HG03139 (cell line): ENCODE data around the gene ARHGAP26.

Experiments
- ATAC-seq: cut with Tn5 transposase; IDR thresholded peaks from one replicate; pipeline ENCODE4 v1.9.1; 2021; ENCODE audit not compliant: unreplicated experiment

ARHGAP26 gene

GRCh38 chr5:142871363-142872193, 101.4 kb downstream of the ARHGAP26 start:
- no peak for ATAC-seq

DNA sequence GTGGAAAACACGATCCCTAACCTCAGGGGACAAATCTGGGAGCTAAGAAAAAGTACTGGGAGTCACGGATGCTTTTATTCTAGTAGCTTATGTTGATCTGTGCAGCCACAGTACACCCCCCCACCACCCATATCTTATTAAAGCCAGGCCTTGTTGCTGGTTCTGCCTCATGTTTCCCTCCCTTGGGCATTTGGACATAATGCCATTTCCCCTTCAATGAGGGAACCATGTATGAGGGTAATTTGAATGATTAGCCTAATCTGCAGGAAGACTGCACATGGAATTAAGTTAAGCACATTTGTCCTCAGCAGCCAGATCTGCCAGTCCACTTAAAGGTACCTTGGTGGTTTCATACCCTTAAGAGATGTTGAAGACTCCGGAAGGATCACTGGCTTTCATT, 102.0 kb downstream of the ARHGAP26 start:
- ATAC-seq = no peak

GRCh38 chr5:142872795-142873194, 102.6 kb downstream of the ARHGAP26 start:
- ATAC-seq = no peak

DNA sequence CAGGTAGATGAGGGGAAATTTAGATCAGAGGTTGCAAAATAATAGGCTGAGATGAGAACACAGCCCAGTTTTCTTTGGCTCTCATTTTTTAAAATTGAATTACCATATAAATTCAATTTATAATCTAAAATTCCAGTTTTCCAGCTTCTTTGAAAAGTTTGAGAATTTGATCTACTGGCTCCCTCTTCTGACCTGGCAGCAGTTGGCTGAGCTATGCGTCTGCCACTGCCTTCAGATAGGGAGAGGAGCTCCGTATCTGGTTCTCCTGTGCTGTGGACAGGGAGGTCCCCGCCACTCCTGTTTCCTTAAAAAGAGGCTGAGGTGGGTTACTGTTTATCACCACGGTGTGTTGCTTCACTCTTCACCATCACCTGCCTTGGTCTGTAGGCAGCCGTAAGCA, 103.7 kb downstream of the ARHGAP26 start:
- ATAC-seq = no peak

DNA sequence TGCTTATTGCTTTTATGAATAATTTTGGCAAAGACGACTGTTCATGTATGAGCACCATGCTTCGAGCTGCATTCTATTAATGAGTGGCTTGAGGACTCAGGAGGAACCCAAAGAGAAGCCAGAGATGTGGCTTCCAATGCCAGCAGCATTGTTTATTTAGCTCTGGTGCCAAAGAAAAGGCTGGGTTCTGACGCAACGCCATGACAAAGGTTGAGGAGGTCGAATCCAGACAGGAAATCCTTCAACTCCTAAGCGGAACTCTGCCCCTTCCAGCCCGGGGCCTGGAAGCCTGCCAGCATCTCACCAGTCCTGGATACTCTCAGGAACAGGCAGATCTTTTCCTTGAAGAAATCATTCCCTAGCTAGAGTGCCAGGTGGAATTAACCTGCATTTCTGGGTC, 104.4 kb downstream of the ARHGAP26 start:
- no peak for ATAC-seq

DNA sequence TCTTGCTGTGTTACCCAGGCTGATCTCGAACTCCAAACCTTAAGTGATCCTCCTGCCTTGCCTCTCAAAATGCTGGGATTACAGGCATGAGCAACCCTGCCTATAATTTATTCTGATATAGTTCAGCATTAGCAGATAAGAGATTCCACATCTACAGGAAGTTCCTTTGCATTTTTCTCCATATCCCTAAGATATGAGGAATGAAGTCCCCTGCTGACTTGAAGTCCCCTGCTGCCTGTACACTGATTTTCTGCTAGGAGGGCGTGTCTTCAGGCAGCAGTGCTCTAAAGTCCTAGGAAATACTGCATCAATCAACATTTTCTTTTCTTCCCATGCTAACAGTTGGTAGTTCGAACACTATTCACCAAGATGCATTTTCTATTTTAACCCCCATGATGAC, 105.8 kb downstream of the ARHGAP26 start:
- ATAC-seq = no peak

GRCh38 chr5:142876817-142877216, 106.6 kb downstream of the ARHGAP26 start:
- ATAC-seq = no peak

- ATAC-seq = no peak
Measured at GRCh38 chr5:142878111-142878510, 107.9 kb downstream of the ARHGAP26 start.

DNA sequence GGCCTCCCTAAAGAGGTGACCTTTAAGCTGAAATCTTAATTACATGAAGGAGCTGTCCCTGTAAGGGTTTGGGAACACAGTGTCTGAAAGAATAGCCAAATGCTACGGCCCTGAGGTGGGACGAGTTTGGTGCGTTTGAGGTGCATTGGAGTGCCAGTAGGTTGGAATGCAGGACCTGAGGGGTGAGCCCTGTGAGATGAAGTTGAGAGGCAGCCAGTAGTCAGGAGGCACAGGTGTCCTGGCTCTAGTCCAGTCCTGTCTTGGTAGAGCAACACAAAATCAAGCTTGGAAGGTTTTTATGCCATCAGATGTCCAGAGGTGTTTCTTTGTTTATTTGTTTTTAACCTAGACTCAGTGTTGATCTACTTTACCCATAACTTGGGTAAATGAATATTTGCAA, 108.5 kb downstream of the ARHGAP26 start:
- no peak for ATAC-seq

- no peak for ATAC-seq
Measured at GRCh38 chr5:142881076-142881783, 111.1 kb downstream of the ARHGAP26 start.

- ATAC-seq = no peak
Measured at GRCh38 chr5:142881784-142882126, 111.6 kb downstream of the ARHGAP26 start.

DNA sequence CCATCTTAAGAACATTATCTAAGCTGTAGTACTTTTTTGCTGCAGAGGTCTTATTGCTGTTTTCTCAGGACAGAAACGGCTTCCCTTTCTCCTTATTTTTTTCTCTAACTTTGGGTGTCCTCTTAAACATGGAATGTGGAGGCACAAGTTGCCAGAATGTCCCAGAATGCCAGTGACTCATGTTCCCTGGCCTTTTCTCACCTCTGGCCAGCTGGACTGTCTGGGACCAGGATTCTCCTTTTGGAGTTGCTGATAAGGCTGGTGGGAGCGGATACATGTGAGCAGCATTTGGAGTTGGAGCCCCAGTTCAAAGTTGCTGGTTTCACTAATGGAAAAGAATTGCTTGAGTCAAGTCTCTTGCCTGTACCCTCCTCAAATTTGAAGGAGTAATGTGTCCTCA, 112.8 kb downstream of the ARHGAP26 start:
- no peak for ATAC-seq

GRCh38 chr5:142883438-142883837, 113.3 kb downstream of the ARHGAP26 start:
- no peak for ATAC-seq

DNA sequence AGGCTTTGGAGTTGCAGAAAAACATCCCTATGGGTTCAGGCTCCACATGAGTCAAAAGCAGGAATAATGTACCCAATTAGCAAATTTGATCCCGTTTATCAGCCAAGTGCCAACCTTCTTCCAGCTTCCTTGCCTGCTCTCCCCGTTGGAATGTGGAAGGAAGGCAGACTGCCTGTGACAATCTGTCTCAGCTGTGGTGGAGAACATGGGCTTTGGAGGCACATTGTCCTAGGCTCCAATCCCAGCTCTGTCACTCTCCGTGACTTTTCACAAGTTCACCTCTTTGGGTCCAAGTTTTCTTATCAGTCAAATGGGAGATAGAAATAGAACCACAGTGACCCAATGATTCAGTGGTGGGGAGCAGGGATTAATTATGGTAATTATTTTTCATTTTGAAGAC, 113.9 kb downstream of the ARHGAP26 start:
- no peak for ATAC-seq

DNA sequence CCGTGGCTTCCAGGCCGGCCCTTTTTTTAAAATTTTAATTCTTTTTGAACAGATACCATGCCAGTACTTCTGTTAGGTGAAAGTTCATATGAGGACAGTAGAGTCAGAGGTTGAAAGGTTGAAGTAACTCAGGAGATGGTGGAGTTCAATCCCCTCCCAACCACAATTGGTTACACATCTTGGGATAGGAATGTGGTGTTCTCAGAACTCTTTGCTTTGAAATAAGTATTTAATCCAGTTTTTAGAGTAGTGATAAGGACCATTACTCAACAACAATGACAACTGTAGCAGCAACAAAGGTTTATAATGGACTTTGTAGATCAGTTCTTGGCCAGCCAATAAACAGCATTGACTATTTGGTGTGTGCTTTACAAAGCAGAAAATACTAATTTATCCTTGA, 116.0 kb downstream of the ARHGAP26 start:
- ATAC-seq = no peak

DNA sequence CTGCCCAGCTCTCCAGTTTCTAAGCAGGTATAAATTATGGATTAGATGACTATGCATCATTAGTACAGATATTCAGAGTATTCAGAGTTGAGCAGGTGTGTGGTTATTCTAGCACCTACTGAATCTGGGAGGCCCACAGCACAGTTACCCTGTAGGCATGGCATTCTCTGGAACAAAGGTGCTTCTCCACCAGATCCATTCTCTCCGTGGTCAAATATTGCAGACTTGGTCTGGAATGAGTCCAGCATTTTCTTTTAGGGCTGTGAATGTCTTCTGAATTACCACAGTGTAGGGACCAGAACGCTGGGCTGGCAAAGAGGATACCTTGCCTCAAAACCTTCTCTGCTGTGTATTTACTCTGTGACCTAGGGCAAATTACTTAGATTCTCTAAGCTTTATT, 116.8 kb downstream of the ARHGAP26 start:
- ATAC-seq = no peak

DNA sequence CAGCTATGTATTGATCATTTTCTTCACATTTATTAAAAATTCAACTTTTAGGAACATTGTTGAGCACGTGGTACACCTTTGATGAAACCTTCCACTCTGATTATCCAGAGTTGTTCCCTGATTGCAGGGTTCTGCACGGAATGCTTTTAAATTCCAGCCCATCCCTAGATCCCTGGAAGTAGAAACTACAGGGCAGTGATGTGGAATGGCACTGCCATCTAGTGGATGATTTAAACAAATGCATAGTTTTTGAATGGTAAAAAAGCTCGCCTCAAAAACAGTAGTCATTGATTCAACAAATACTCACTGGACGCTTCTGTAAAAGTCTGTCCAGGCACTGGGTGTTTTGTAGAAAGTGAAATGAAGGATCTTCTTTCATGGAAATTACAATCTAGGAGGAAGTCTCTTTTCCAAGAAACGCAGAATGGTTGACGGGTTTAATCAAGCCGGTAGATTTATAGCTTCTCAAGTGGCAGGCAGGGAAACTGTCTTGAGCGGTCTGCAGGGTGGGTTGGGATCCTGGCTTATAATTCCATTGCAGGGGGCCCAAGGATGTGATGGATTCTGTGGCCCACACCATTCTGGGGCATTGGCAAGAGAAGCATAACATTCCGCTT, 118.4 kb downstream of the ARHGAP26 start:
- no peak for ATAC-seq

GRCh38 chr5:142892021-142892420, 121.8 kb downstream of the ARHGAP26 start:
- ATAC-seq = no peak

GRCh38 chr5:142894315-142894714, 124.1 kb downstream of the ARHGAP26 start:
- ATAC-seq = no peak

GRCh38 chr5:142894749-142895148, 124.6 kb downstream of the ARHGAP26 start:
- ATAC-seq = no peak

- no peak for ATAC-seq
Measured at GRCh38 chr5:142896325-142897007, 126.3 kb downstream of the ARHGAP26 start.

GRCh38 chr5:142897328-142897727, 127.2 kb downstream of the ARHGAP26 start:
- ATAC-seq = no peak
